Fibroblast of peridontal ligament (primary cell): ENCODE data around the gene LTBP1.
A peak's percentile ranks its signal among the peaks of the same experiment; 100 is the strongest.

ENCODE experiments used
- DNase-seq: peaks from one replicate; pipeline ENCODE4 v3.0.0-alpha.2; 2010; ENCODE audit errors: extremely low read depth

The LTBP1 gene

DNA sequence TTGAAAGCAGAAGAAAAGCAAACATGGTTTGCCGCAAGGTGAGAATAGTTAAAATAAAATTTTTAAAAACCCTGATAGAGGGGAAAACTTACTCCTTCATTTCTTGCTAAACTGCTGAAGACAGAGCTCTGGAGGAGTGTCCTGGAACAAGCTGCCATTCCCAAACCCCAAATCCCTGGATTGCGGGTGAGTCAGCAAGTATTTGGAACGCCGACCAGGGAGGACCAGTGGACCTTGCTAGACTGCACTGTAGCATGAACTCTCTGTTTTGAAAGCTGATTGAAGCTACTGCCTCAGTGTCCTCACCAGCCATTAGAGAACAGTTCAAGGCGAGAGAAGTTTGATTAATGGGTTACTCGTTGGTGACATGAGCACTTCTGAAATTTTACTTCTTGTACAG, 430.3 kb downstream of the LTBP1 start:
- DNase-seq: peak; percentile 69

DNA sequence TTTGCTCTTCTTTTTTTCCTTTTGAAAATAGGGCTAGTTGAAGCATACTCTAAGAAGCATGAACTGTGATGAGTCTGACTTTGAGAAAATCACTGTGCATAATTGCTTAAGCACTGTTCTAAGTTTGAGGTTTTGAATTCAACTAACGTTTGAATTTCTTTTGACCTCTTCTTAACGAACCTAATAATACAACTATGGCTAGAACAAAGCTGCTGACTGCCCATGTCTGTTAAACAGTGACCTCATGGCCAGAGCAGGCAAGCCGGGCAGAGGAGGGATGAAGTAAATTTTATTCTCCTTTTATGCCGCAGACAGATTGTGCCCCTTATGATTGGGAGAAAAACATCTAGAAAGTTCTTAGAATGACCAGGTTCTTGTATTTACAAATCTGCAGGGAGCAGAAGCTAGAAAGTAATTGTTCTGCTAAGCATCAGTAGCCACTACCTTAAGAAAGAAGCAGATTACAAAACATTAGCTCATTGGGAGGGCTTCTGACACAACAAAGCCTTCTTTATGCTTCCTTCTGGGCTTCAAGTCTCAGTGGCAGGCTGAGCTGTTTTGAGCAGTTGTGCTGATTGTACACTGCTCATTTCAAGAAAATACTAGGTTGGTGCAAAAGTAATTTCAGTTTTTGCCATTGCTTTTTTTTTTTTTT, 431.9 kb downstream of the LTBP1 start:
- DNase-seq: peak; percentile 35

DNA sequence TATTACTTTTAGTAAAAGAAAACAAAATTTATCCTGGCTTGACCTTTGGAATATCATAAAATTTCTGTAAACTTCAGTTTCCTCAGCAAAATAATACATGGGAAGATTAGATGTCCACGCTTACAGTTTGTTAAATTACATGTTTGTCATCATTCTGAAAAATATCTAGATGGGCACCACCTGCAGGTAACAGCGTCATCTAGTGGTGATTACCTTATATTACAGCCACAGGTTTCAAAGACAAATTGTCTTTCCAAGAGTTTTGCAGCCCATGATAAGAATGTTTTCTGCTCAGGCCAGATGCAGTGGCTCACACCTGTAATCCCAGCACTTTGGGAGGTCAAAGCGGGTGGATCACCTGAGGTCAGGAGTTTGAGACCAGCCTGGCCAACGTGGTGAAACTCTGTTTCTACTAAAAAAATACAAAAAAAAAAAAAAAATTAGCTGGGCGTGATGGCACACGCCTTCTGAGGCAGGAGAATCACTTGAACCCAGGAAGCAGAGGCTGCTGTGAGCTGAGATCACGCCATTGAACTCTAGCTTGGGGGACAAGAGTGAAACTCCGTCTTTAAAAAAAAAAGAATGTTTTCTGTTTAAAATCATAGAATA, 433.4 kb downstream of the LTBP1 start:
- DNase-seq: no peak

- no peak for DNase-seq
Measured at GRCh38 chr2:33380719-33381118, 434.0 kb downstream of the LTBP1 start.

- no peak for DNase-seq
Measured at GRCh38 chr2:33381301-33381858, 434.6 kb downstream of the LTBP1 start.

DNA sequence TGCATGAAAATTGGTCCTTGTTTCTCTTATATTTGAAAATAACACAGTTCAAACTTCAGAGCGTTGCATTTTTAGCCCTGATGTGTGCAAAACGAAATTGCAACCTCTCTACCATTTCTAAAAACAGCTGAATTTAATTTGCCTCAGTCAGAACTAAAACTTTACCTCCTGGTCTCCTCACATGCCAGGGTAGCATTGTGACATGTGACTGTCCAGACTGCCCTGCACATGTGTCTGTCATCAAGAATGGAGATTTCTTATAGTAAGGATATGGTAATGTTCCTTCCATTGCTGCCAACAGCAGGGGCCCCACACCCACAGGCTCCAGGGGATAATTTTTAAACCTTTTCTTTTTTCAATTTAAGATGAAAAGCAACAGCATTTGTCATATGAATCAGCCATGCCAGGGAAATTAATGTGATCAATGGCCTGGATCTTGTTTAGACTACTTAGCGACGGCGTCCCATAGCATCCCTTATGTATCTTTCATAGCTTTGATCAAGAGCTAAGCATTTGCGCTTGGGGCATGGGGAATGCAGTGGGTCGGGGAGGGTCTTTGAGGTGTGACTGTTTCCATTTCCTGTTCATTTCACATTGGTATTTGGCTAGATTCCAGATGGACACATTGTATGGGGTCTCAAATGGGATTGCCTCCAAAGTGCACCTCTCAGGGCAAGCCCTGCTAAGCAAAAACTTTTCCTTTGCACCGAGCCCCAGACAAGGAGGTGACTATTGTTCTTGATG, 437.3 kb downstream of the LTBP1 start:
- no peak for DNase-seq

GRCh38 chr2:33384599-33384961, 437.8 kb downstream of the LTBP1 start:
- no peak for DNase-seq

- DNase-seq: no peak
Measured at GRCh38 chr2:33388996-33389395, 442.2 kb downstream of the LTBP1 start.

DNA sequence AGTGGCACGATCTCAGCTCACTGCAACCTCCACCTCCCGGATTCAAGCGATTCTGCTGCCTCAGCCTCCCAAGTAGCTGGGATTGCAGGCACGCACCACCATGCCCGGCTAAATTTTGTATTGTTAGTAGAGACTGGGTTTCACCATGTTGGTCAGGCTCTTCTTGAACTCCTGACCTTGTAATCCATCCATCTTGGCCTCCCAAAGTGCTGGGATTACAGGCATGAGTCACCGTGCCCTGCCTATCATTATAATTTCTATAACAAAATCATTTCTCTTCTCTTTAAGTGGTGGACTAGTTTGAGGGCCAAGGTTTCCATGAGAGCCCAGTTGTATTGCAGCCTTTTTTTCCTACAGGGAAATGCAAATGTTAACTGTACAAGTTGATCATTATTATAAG, 442.9 kb downstream of the LTBP1 start:
- DNase-seq: peak; percentile 33

- DNase-seq: peak; percentile 93
Measured at GRCh38 chr2:33391529-33392255, 444.9 kb downstream of the LTBP1 start.

GRCh38 chr2:33392366-33392765, 445.6 kb downstream of the LTBP1 start:
- DNase-seq: no peak

DNA sequence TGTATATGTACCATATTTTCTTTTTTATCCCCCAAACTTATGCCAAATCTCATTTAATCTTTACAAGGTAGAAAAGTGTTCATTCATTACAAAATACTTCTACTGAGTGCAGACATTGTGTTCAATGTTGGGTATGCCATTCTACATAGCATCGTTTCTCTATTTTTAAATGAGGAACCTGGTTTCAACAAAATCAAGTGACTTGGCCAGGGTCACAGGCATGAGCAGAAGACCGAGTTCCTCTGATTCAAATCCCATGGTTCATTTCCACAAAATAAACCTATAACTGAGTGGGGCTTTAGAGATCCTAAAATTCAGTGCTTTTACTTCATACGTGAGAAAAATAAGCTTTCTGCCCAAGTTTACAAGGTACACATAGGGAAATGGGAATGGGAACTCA, 448.3 kb downstream of the LTBP1 start:
- DNase-seq: no peak

GRCh38 chr2:33395655-33396249, 449.0 kb downstream of the LTBP1 start:
- peak; percentile 71 for DNase-seq

- DNase-seq: no peak
Measured at GRCh38 chr2:33404321-33404720, 457.6 kb downstream of the LTBP1 start.

GRCh38 chr2:33406622-33407021, 459.9 kb downstream of the LTBP1 start:
- no peak for DNase-seq

DNA sequence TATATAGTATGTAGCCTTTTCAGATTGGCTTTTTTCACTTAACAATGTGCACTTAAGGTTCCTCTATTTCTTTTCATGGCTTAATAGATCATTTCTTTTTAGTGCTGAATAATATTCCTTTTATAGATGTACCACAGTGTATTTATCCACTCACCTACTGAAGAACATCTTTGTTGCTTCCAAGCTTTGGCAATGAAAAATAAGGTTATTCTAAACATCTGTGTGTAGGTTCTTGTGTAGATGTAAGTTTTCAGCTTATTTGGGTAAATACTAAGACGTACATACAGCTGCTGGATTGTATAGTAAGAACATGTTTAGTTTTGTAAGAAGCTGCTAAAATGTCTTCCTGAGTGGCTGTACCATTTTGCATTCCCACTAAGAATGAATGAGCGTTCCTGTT, 461.4 kb downstream of the LTBP1 start:
- no peak for DNase-seq

DNA sequence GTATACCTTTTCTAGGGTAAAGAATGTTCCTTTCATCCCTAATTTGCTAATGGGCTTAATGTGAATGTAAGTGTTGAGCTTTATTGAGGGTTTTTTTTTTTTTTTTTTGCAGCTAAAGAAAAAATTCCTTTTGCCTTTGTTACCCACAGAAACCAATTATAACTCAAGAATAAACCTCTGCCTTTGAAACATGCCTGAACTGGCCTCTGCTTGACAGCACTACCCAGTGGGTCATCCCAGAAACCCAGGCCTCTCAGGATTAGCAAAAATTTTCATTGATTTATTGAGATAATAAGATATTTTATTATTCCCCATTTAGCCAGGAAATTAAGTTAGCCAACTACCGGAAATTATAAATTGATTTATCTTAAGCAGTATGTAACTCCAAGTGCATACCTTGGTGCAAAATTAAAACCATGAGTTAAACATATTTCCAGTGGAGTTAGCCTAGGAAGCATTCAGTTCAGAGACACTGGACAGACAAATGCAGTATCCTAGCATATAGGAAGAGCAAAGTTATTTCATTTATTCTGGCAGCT, 462.7 kb downstream of the LTBP1 start:
- DNase-seq: no peak

- peak; percentile 79 for DNase-seq
Measured at GRCh38 chr2:33411765-33412164, 465.0 kb downstream of the LTBP1 start.

DNA sequence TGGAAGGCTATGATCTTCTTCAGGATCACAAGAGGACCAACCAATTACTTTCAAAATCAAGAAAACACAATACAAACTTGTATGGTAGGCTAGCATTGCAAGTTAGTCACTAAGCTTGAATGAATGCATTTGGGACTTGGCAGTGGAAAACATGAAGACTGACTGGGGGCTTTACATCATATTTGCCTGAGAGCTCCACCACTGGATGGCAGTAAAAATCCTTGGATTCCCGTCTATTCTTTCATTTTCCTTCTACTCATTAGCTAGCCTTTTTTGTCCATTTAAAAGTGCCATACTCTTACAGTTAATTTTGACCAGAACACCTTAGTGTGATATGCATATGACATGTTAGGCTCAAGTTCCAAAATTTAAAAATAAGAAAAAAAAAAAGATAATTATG, 466.2 kb downstream of the LTBP1 start:
- DNase-seq: peak; percentile 78

GRCh38 chr2:33419581-33420200, 472.9 kb downstream of the LTBP1 start:
- peak; percentile 42 for DNase-seq

- no peak for DNase-seq
Measured at GRCh38 chr2:33420726-33421125, 474.0 kb downstream of the LTBP1 start.
